Femur (tissue), 1 donor: ENCODE data around the gene HSPA5.
A peak's percentile ranks its signal among the peaks of the same experiment; 100 is the strongest.

Experiments used
- DNase-seq: peaks from one replicate; pipeline ENCODE4 v3.0.0-alpha.2; 2017

HSPA5 gene

GRCh38 chr9:125189361-125190289 lies 51.5 kb downstream of the HSPA5 start, which contains the start of gene PPP6C:
PPP6C (minus strand) TSS chr9:125189803; CDS start chr9:125189718, 85 bp downstream.
- peak; percentile 98 for DNase-seq

GRCh38 chr9:125189011-125189360 lies 52.2 kb downstream of the HSPA5 start:
- DNase-seq, result peak; percentile 48
